ENCODE measurements around the gene SLC4A1AP. TPM values are rescaled to one million over a fixed set of nuclear protein-coding genes. Genes with fewer than 3 reads are reported as not detected.

Gene SLC4A1AP
- total and polyA plus RNA-seq, 2 of the 13 experiments (the other 11 are each of a cell fraction or from before 2014, with no cell fraction given), result 15.3 to 44.6 TPM

- TF ChIP-seq HNRNPUL1 (IDR thresholded peaks at IDR 0.05; ENCODE audit: low read depth, low read length) (no peak), ZNF563 (CRISPR knock-in tag; IDR thresholded peaks at IDR 0.05) (peak; percentile 77; the same call in 1 of the 2 replicates), ZNF3 (CRISPR knock-in tag; IDR thresholded peaks at IDR 0.05) (no peak), HNRNPK (IDR thresholded peaks at IDR 0.05; ENCODE audit: low read depth, low read length, poor library complexity, severe bottlenecking) (no peak), NFRKB (IDR thresholded peaks at IDR 0.05) (no peak), ELF4 (CRISPR knock-in tag; IDR thresholded peaks at IDR 0.05; ENCODE audit: borderline replicate concordance) (0 out of 2 replicates have a peak, but pooled peaks have one; percentile 55), HOXD1 (CRISPR knock-in tag; IDR thresholded peaks at IDR 0.05) (no peak), KDM1A (CRISPR knock-in tag; IDR thresholded peaks at IDR 0.05) (no peak), TRIM24 (CRISPR knock-in tag; IDR thresholded peaks at IDR 0.05) (no peak), BRD4 (CRISPR knock-in tag; IDR thresholded peaks at IDR 0.05) (peak; percentile 17; the same call in 1 of the 2 replicates), DNMT3B (CRISPR knock-in tag; conservative IDR thresholded peaks at IDR 0.05) (0 out of 2 replicates have a peak, but pooled peaks have one; percentile 75), ZFP41 (CRISPR knock-in tag; IDR thresholded peaks at IDR 0.05; ENCODE audit: borderline replicate concordance) (peak; percentile 44; the same call in 1 of the 2 replicates), NFATC3 (CRISPR knock-in tag; IDR thresholded peaks at IDR 0.05) (no peak), ZNF232 (CRISPR knock-in tag; IDR thresholded peaks at IDR 0.05; ENCODE audit: borderline replicate concordance) (no peak), JUN (CRISPR knock-in tag; IDR thresholded peaks at IDR 0.05) (peak; percentile 78), ZFYVE20 (CRISPR knock-in tag; IDR thresholded peaks at IDR 0.05; ENCODE audit: borderline replicate concordance, low read depth) (no peak), NCOA2 (CRISPR knock-in tag; IDR thresholded peaks at IDR 0.05) (peak; percentile 11; the same call in 1 of the 2 replicates), SALL2 (CRISPR knock-in tag; IDR thresholded peaks at IDR 0.05) (no peak), TBX2 (CRISPR knock-in tag; IDR thresholded peaks at IDR 0.05; ENCODE audit: borderline replicate concordance) (peak; percentile 95), ZNF7 (CRISPR knock-in tag; IDR thresholded peaks at IDR 0.05) (no peak), PREB (CRISPR knock-in tag; IDR thresholded peaks at IDR 0.05) (no peak), ZNF18 (CRISPR knock-in tag; IDR thresholded peaks at IDR 0.05; ENCODE audit: insufficient replicate concordance) (peak; percentile 41), GMEB2 (CRISPR knock-in tag; IDR thresholded peaks at IDR 0.05; ENCODE audit: low read depth) (no peak), ZBTB1 (CRISPR knock-in tag; IDR thresholded peaks at IDR 0.05; ENCODE audit: borderline replicate concordance) (no peak), ZNF749 (CRISPR knock-in tag; IDR thresholded peaks at IDR 0.05; ENCODE audit: borderline replicate concordance) (0 out of 2 replicates have a peak, but pooled peaks have one; percentile 16), MIER3 (CRISPR knock-in tag; IDR thresholded peaks at IDR 0.05; ENCODE audit: borderline replicate concordance) (peak; percentile 56; the same call in 1 of the 2 replicates), FLYWCH1 (CRISPR knock-in tag; IDR thresholded peaks at IDR 0.05) (no peak)
- TF ChIP-seq, protein P1, sequence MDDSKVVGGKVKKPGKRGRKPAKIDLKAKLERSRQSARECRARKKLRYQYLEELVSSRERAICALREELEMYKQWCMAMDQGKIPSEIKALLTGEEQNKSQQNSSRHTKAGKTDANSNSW (CRISPR knock-in tag; IDR thresholded peaks at IDR 0.05; ENCODE audit: borderline replicate concordance), result no peak
These were observed 74.8 kb downstream of the SLC4A1AP start (continued) for GRCh38 chr2:27738349-27739057.

Measured in HepG2 (cell line).